GM12878 (cell line): ENCODE data around the gene GAS2L1. TPM values are rescaled to one million over a fixed set of nuclear protein-coding genes. Genes with fewer than 3 reads are reported as not detected.

Experiments
- CEBPZ ChIP-seq: fragments of 150-350 bp; IDR thresholded peaks from 2 replicates; pipeline ENCODE4 v1.6.1; 2016; ENCODE audit warnings: low read depth, low read length
- JUNB ChIP-seq: IDR thresholded peaks from 2 replicates; pipeline ENCODE4 v1.6.1; 2016; ENCODE audit warnings: antibody characterized with exemption, mild to moderate bottlenecking
- KAT2A ChIP-seq: conservative IDR thresholded peaks from 2 replicates; pipeline ENCODE4 v1.6.1; 2011; ENCODE audit warnings: low read depth, low read length; ENCODE audit not compliant: control insufficient read depth
- MYC ChIP-seq: IDR thresholded peaks from 2 replicates; pipeline ENCODE4 v1.6.1; 2011; ENCODE audit warnings: mild to moderate bottlenecking, low read length, moderate library complexity, inconsistent platforms; ENCODE audit not compliant: insufficient read depth, insufficient replicate concordance, insufficient read length, severe bottlenecking
- PAX5 ChIP-seq: IDR thresholded peaks from 2 replicates; pipeline ENCODE4 v1.6.1; 2011; ENCODE audit warnings: low read depth, low read length, borderline replicate concordance
- POU2F2 ChIP-seq: IDR thresholded peaks from 3 replicates; pipeline ENCODE4 v1.6.1; 2011; ENCODE audit warnings: low read depth, mild to moderate bottlenecking, low read length, borderline replicate concordance
- TCF12 ChIP-seq: IDR thresholded peaks from 2 replicates; pipeline ENCODE4 v1.6.1; 2011; ENCODE audit warnings: low read depth, mild to moderate bottlenecking, low read length
- ZNF207 ChIP-seq: fragments of 450-650 bp; IDR thresholded peaks from 2 replicates; pipeline ENCODE4 v1.6.1; 2014; ENCODE audit warnings: antibody characterized with exemption, mild to moderate bottlenecking, borderline replicate concordance
- polyA plus RNA-seq, 11 experiments: library from polyadenylated mRNA; depleted of rRNA in 4 of 11; unstranded in 6 of 11; stranded (reverse) in 5 of 11; fragments of >200 nt; fragmentation: Nextera tagmentation in 4 of 11; fragmentation: Illumina TruSeq in 1 of 11; extraction: Ambion mirVana in 4 of 11; extraction: Trizol in 1 of 11; gene quantifications; 1 replicate in 1 of 11; 2 replicates in 10 of 11; pipeline versions ENCODE4 v1.2.1 to v1.2.3, GENCODE V29; 2011 to 2016; ENCODE audit warnings: inconsistent platforms in 2 of 11, missing spikeins in 2 of 11, low read depth in 1 of 11
- total RNA-seq, 4 experiments: library from RNA; depleted of rRNA in 3 of 4; stranded (reverse); fragments of >200 nt in 3 of 4; fragmentation: Illumina TruSeq in 1 of 4; extraction: Trizol in 1 of 4; gene quantifications; 2 replicates each; pipeline versions ENCODE4 v1.2.1 to v1.2.3, GENCODE V29; 2013 to 2021
- TF ChIP-seq, protein P1 (sequence below): fragments of 450-650 bp; IDR thresholded peaks from 2 replicates; pipeline ENCODE4 v1.6.1; 2017; ENCODE audit warnings: mild to moderate bottlenecking, low read depth, inconsistent platforms; ENCODE audit not compliant: poor library complexity, severe bottlenecking

GAS2L1 gene
- total and polyA plus RNA-seq, 10 of the 15 experiments (the other 5 are each of a cell fraction or from before 2014, with no cell fraction given), result 0.03 to 0.13 TPM; not detected in 8

GRCh38 chr22:29340566-29340965 is 34.1 kb downstream of the GAS2L1 start (continued):
- TF ChIP-seq, protein P1, sequence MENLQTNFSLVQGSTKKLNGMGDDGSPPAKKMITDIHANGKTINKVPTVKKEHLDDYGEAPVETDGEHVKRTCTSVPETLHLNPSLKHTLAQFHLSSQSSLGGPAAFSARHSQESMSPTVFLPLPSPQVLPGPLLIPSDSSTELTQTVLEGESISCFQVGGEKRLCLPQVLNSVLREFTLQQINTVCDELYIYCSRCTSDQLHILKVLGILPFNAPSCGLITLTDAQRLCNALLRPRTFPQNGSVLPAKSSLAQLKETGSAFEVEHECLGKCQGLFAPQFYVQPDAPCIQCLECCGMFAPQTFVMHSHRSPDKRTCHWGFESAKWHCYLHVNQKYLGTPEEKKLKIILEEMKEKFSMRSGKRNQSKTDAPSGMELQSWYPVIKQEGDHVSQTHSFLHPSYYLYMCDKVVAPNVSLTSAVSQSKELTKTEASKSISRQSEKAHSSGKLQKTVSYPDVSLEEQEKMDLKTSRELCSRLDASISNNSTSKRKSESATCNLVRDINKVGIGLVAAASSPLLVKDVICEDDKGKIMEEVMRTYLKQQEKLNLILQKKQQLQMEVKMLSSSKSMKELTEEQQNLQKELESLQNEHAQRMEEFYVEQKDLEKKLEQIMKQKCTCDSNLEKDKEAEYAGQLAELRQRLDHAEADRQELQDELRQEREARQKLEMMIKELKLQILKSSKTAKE, result no peak
- no peak for TF ChIP-seq ZNF207
- TF ChIP-seq TCF12, result no peak
- TF ChIP-seq MYC, result no peak
- TF ChIP-seq PAX5, result no peak
- no peak for TF ChIP-seq JUNB
- TF ChIP-seq CEBPZ, result no peak
- TF ChIP-seq KAT2A, result no peak
- no peak for TF ChIP-seq POU2F2
- TF ChIP-seq, all 136 proteins: peak for 0
